HepG2 (cell line): ENCODE data around the gene RNFT2. TPM values are rescaled to one million over a fixed set of nuclear protein-coding genes. Genes with fewer than 3 reads are reported as not detected.

Source experiments
- FOXA1 ChIP-seq, 2 experiments: fragments of 450-650 bp in 1 of 2; sonication (generic) in 1 of 2; formaldehyde crosslinking in 1 of 2; IDR thresholded peaks; 2 replicates each; pipeline versions ENCODE4 v1.4.0 to v1.6.1; 2016 to 2020; ENCODE audit warnings: missing genetic modification reagents in 1 of 2
- FOXK1 ChIP-seq: sonication (generic); formaldehyde crosslinking; IDR thresholded peaks from 2 replicates; pipeline ENCODE4 v1.4.0; 2020; ENCODE audit warnings: low read depth, missing genetic modification reagents, borderline replicate concordance
- HNRNPK ChIP-seq: fragments of 200-400 bp; formaldehyde crosslinking; IDR thresholded peaks from 2 replicates; pipeline ENCODE4 v1.6.1; 2018; ENCODE audit warnings: low read length, low read depth, moderate library complexity, mild to moderate bottlenecking; ENCODE audit not compliant: poor library complexity, severe bottlenecking
- HOXA3 ChIP-seq: sonication (generic); formaldehyde crosslinking; IDR thresholded peaks from 2 replicates; pipeline ENCODE4 v1.5.0; 2020; ENCODE audit warnings: missing genetic modification reagents
- JUN ChIP-seq: sonication (generic); formaldehyde crosslinking; IDR thresholded peaks from 2 replicates; pipeline ENCODE4 v1.4.0; 2020; ENCODE audit warnings: mild to moderate bottlenecking, missing genetic modification reagents
- KLF11 ChIP-seq: IDR thresholded peaks from 2 replicates; pipeline ENCODE4 v1.6.1; 2016; ENCODE audit warnings: missing compliant biosample characterization
- NAIF1 ChIP-seq: sonication (generic); formaldehyde crosslinking; IDR thresholded peaks from 2 replicates; pipeline ENCODE4 v1.5.0; 2020; ENCODE audit warnings: mild to moderate bottlenecking, missing genetic modification reagents, borderline replicate concordance
- NBN ChIP-seq: fragments of 450-650 bp; conservative IDR thresholded peaks from 2 replicates; pipeline ENCODE4 v1.6.1; 2017
- PAF1 ChIP-seq: IDR thresholded peaks from 2 replicates; pipeline ENCODE4 v1.6.1; 2016; ENCODE audit warnings: missing genetic modification reagents, missing compliant biosample characterization
- PHF20 ChIP-seq: sonication (generic); formaldehyde crosslinking; IDR thresholded peaks from 2 replicates; pipeline ENCODE4 v1.5.0; 2020; ENCODE audit warnings: mild to moderate bottlenecking, missing genetic modification reagents
- POLR2A ChIP-seq, 2 experiments: IDR thresholded peaks; 2 replicates each; pipeline ENCODE4 v1.6.1; 2011; ENCODE audit warnings: low read depth in 2 of 2, low read length in 2 of 2, mild to moderate bottlenecking in 1 of 2, moderate library complexity in 1 of 2; ENCODE audit not compliant: insufficient read depth in 1 of 2
- RELA ChIP-seq: sonication (generic); formaldehyde crosslinking; IDR thresholded peaks from 2 replicates; pipeline ENCODE4 v1.4.0; 2020; ENCODE audit warnings: missing genetic modification reagents
- SAP130 ChIP-seq: IDR thresholded peaks from 2 replicates; pipeline ENCODE4 v1.6.1; 2016; ENCODE audit warnings: low read depth
- ZFX ChIP-seq: sonication (generic); formaldehyde crosslinking; IDR thresholded peaks from 2 replicates; pipeline ENCODE4 v1.4.0; 2020; ENCODE audit warnings: mild to moderate bottlenecking, low read depth, missing genetic modification reagents, moderate library complexity
- ZKSCAN8 ChIP-seq: IDR thresholded peaks from 2 replicates; pipeline ENCODE4 v1.6.1; 2016; ENCODE audit warnings: borderline replicate concordance, missing genetic modification reagents, missing compliant biosample characterization
- ZNF296 ChIP-seq: sonication (generic); formaldehyde crosslinking; conservative IDR thresholded peaks from 2 replicates; pipeline ENCODE4 v1.5.0; 2020; ENCODE audit warnings: mild to moderate bottlenecking, missing genetic modification reagents
- ZNF335 ChIP-seq: sonication (generic); formaldehyde crosslinking; IDR thresholded peaks from 2 replicates; pipeline ENCODE4 v1.4.0; 2020; ENCODE audit warnings: missing genetic modification reagents
- ZNF792 ChIP-seq: IDR thresholded peaks from 2 replicates; pipeline ENCODE4 v1.6.1; 2016
- polyA plus RNA-seq, 8 experiments: library from polyadenylated mRNA; depleted of rRNA in 3 of 8; stranded (reverse) in 7 of 8; unstranded in 1 of 8; fragments of >200 nt; fragmentation: Illumina TruSeq in 4 of 8; extraction: Trizol in 4 of 8; gene quantifications; 2 replicates each; pipeline versions ENCODE4 v1.2.1 to v1.2.3, GENCODE V29; 2011 to 2016; ENCODE audit warnings: low read depth in 4 of 8, missing spikeins in 1 of 8, mixed read lengths in 1 of 8; ENCODE audit not compliant: insufficient read depth in 1 of 8
- total RNA-seq, 5 experiments: library from RNA; depleted of rRNA; stranded (reverse); fragments of >200 nt; fragmentation: Illumina TruSeq; extraction: Trizol; gene quantifications; 2 replicates each; pipeline ENCODE4 v1.2.3, GENCODE V29; 2016; ENCODE audit warnings: low read depth in 1 of 5
- TF ChIP-seq, protein P1 (sequence below): sonication (generic); formaldehyde crosslinking; IDR thresholded peaks from 2 replicates; pipeline ENCODE4 v1.8.0; 2022; ENCODE audit warnings: missing genetic modification reagents, mild to moderate bottlenecking, moderate library complexity, borderline replicate concordance
- TF ChIP-seq, protein P2 (sequence below), 2 experiments: sonication (generic) in 1 of 2; formaldehyde crosslinking in 1 of 2; IDR thresholded peaks; 2 replicates each; pipeline versions ENCODE4 v1.5.1 to v1.6.1; 2011 to 2020; ENCODE audit warnings: borderline replicate concordance in 1 of 2, low read depth in 1 of 2, low read length in 1 of 2, mild to moderate bottlenecking in 1 of 2, missing genetic modification reagents in 1 of 2, moderate library complexity in 1 of 2
- TF ChIP-seq, protein P3 (sequence below): IDR thresholded peaks from 2 replicates; pipeline ENCODE4 v1.4.0; 2020; ENCODE audit warnings: mild to moderate bottlenecking, missing genetic modification reagents
- TF ChIP-seq, protein P4 (sequence below): sonication (generic); formaldehyde crosslinking; IDR thresholded peaks from 2 replicates; pipeline ENCODE4 v1.4.0; 2020; ENCODE audit warnings: missing genetic modification reagents, low read depth, mild to moderate bottlenecking, borderline replicate concordance

RNFT2 gene
- total and polyA plus RNA-seq, 2 of the 13 experiments (the other 11 are each of a cell fraction or from before 2014, with no cell fraction given): 3.3 to 8.3 TPM

DNA sequence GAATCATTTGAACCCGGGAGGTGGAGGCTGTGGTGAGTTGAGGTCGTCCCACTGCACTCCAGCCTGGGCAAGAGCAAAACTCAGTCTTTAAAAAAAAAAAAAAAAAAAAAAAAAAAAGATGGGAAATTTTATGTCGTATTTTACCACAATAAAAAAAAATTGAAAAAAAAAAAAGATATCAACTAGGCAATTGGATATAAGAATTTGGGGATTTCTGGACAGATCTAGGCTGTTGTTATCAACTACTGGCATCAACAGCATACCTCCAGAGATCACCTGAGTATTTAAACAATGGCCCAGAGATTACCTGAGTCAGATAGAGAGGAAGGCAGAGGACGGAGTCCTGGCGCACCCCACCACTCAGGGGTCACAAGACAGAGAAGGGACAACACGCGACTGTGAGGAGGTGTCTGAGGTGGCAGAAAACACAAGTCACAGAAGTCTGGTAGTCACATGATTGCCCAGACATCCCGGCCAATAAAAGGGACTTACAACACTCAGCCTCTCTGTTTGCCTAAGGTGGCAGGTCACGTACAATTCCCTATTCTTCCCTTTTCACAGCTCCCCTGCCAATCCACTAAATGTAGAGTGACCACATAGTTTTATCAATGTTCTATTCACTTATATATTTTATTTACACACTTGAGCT lies 2.0 kb upstream of the RNFT2 start (continued):
- TF ChIP-seq, protein P1, sequence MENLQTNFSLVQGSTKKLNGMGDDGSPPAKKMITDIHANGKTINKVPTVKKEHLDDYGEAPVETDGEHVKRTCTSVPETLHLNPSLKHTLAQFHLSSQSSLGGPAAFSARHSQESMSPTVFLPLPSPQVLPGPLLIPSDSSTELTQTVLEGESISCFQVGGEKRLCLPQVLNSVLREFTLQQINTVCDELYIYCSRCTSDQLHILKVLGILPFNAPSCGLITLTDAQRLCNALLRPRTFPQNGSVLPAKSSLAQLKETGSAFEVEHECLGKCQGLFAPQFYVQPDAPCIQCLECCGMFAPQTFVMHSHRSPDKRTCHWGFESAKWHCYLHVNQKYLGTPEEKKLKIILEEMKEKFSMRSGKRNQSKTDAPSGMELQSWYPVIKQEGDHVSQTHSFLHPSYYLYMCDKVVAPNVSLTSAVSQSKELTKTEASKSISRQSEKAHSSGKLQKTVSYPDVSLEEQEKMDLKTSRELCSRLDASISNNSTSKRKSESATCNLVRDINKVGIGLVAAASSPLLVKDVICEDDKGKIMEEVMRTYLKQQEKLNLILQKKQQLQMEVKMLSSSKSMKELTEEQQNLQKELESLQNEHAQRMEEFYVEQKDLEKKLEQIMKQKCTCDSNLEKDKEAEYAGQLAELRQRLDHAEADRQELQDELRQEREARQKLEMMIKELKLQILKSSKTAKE (CRISPR knock-in tag): peak; percentile 80; the same call in 1 of the 2 replicates
- TF ChIP-seq FOXK1 (CRISPR knock-in tag): peak; percentile 28; the same call in 1 of the 2 replicates
- TF ChIP-seq, protein P2, sequence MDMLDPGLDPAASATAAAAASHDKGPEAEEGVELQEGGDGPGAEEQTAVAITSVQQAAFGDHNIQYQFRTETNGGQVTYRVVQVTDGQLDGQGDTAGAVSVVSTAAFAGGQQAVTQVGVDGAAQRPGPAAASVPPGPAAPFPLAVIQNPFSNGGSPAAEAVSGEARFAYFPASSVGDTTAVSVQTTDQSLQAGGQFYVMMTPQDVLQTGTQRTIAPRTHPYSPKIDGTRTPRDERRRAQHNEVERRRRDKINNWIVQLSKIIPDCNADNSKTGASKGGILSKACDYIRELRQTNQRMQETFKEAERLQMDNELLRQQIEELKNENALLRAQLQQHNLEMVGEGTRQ (IDR thresholded peaks at IDR 0.05; ENCODE audit: low read depth, low read length): peak; percentile 59
- TF ChIP-seq, protein P2 (CRISPR knock-in tag; IDR thresholded peaks at IDR 0.05; ENCODE audit: borderline replicate concordance): peak; percentile 66; the same call in 1 of the 2 replicates
- no peak for TF ChIP-seq HNRNPK
- no peak for TF ChIP-seq PAF1
- TF ChIP-seq SAP130: peak; percentile 55
- TF ChIP-seq, protein P3, sequence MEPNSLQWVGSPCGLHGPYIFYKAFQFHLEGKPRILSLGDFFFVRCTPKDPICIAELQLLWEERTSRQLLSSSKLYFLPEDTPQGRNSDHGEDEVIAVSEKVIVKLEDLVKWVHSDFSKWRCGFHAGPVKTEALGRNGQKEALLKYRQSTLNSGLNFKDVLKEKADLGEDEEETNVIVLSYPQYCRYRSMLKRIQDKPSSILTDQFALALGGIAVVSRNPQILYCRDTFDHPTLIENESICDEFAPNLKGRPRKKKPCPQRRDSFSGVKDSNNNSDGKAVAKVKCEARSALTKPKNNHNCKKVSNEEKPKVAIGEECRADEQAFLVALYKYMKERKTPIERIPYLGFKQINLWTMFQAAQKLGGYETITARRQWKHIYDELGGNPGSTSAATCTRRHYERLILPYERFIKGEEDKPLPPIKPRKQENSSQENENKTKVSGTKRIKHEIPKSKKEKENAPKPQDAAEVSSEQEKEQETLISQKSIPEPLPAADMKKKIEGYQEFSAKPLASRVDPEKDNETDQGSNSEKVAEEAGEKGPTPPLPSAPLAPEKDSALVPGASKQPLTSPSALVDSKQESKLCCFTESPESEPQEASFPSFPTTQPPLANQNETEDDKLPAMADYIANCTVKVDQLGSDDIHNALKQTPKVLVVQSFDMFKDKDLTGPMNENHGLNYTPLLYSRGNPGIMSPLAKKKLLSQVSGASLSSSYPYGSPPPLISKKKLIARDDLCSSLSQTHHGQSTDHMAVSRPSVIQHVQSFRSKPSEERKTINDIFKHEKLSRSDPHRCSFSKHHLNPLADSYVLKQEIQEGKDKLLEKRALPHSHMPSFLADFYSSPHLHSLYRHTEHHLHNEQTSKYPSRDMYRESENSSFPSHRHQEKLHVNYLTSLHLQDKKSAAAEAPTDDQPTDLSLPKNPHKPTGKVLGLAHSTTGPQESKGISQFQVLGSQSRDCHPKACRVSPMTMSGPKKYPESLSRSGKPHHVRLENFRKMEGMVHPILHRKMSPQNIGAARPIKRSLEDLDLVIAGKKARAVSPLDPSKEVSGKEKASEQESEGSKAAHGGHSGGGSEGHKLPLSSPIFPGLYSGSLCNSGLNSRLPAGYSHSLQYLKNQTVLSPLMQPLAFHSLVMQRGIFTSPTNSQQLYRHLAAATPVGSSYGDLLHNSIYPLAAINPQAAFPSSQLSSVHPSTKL (CRISPR knock-in tag): peak; percentile 80
- no peak for TF ChIP-seq FOXA1 (IDR thresholded peaks at IDR 0.05)
- TF ChIP-seq FOXA1 (CRISPR knock-in tag; IDR thresholded peaks at IDR 0.05): peak; percentile 64; the same call in 1 of the 2 replicates
- 0 out of 2 replicates have a peak, but pooled peaks have one; percentile 20 for TF ChIP-seq HOXA3 (CRISPR knock-in tag)
- peak; percentile 24 to 44; a peak in 2 of 4 replicates for TF ChIP-seq POLR2A (IDR thresholded peaks at IDR 0.05; ENCODE audit: insufficient read depth in 1 of 2, low read depth in 2 of 2, low read length in 2 of 2)
- no peak for TF ChIP-seq PHF20 (CRISPR knock-in tag)
- no peak for TF ChIP-seq KLF11 (CRISPR knock-in tag)
- no peak for TF ChIP-seq NBN
- TF ChIP-seq NAIF1 (CRISPR knock-in tag): no peak
- no peak for TF ChIP-seq RELA (CRISPR knock-in tag)
- TF ChIP-seq JUN (CRISPR knock-in tag): no peak
- TF ChIP-seq ZNF335 (CRISPR knock-in tag): no peak
- no peak for TF ChIP-seq ZNF792
- TF ChIP-seq, protein P4, sequence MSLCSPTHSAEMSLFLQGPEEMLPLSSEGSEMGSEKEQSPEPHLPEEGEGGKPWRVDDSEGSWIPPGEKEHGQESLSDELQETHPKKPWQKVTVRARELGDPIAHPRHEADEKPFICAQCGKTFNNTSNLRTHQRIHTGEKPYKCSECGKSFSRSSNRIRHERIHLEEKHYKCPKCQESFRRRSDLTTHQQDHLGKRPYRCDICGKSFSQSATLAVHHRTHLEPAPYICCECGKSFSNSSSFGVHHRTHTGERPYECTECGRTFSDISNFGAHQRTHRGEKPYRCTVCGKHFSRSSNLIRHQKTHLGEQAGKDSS: no peak
- TF ChIP-seq ZNF296 (CRISPR knock-in tag): no peak
- no peak for TF ChIP-seq ZKSCAN8 (CRISPR knock-in tag)
- TF ChIP-seq ZFX: no peak
